Heart left ventricle (tissue), 16 donors: ENCODE measurements around the gene FBXO17. TPM values are rescaled to one million over a fixed set of nuclear protein-coding genes. Genes with fewer than 3 reads are reported as not detected.

Experiments
- ATAC-seq, 4 donors: fragments of 200-7000 bp; cut with Tn5 transposase; one replicate each; pipeline ENCODE4 v1.9.1; 2020 to 2022; ENCODE audit warnings: moderate library complexity in 4 of 4, mild to moderate bottlenecking in 3 of 4, moderate number of reproducible peaks in 1 of 4
- DNase-seq, 5 donors: peaks; one replicate each; pipeline ENCODE4 v3.0.0-alpha.2; 2020
- H3K27ac ChIP-seq, 12 donors: fragments of 200-600 bp; sonication (generic) in 4 of 12; one replicate each; pipeline versions ENCODE4 v1.5.0 to v1.8.0; 2016 to 2022; ENCODE audit warnings: mild to moderate bottlenecking in 2 of 12
- H3K27me3 ChIP-seq, 9 donors: fragments of 200-600 bp; sonication (generic) in 2 of 9; one replicate each; pipeline versions ENCODE4 v1.5.1 to v1.8.0; 2016 to 2022; ENCODE audit warnings: mild to moderate bottlenecking in 3 of 9
- H3K36me3 ChIP-seq, 9 donors: fragments of 200-600 bp; sonication (generic) in 2 of 9; one replicate each; pipeline versions ENCODE4 v1.5.0 to v1.8.0; 2018 to 2022; ENCODE audit warnings: mild to moderate bottlenecking in 2 of 9
- H3K4me1 ChIP-seq, 12 donors: fragments of 200-600 bp; sonication (generic) in 4 of 12; one replicate each; pipeline versions ENCODE4 v1.5.0 to v1.8.0; 2016 to 2022; ENCODE audit warnings: mild to moderate bottlenecking in 3 of 12
- H3K4me3 ChIP-seq, 12 donors: fragments of 200-600 bp; sonication (generic) in 4 of 12; one replicate each; pipeline versions ENCODE4 v1.5.0 to v1.8.0; 2017 to 2022; ENCODE audit warnings: mild to moderate bottlenecking in 9 of 12, moderate library complexity in 4 of 12
- H3K9me3 ChIP-seq, 12 donors: fragments of 200-600 bp; sonication (generic) in 4 of 12; one replicate each; pipeline versions ENCODE4 v1.5.0 to v1.8.0; 2016 to 2022; ENCODE audit warnings: mild to moderate bottlenecking in 1 of 12
- CTCF ChIP-seq, 12 donors: fragments of 200-600 bp; sonication (generic) in 4 of 12; IDR thresholded peaks; one replicate each; pipeline versions ENCODE4 v1.5.0 to v1.8.0; 2018 to 2022; ENCODE audit warnings: antibody characterized with exemption in 12 of 12, mild to moderate bottlenecking in 5 of 12
- POLR2A ChIP-seq, 2 donors: fragments of 450-650 bp; IDR thresholded peaks; one replicate each; pipeline ENCODE4 v1.6.1; 2017; ENCODE audit warnings: antibody characterized with exemption in 2 of 2, mild to moderate bottlenecking in 2 of 2, moderate library complexity in 2 of 2
- WGBS, 4 donors: extraction: QIAGEN DNeasy Blood & Tissue Kit in 2 of 4; methylation state at CpG; one replicate each; pipeline versions ENCODE4 v1.1.5 to v1.1.7; 2013 to 2018; 5-methylcytosine and 5-hydroxymethylcytosine counted together
- intact Hi-C, 10 donors: fragments of 100-400 bp; cut with DNase I; formaldehyde crosslinking; loops; one replicate each; pipeline versions ENCODE4 v1.11.1 to v1.14.2; 2022
- polyA plus RNA-seq, 2 donors: library from polyadenylated mRNA; stranded (reverse); fragments of 200-250 nt; gene quantifications; one replicate each; pipeline ENCODE4 v1.2.3, GENCODE V29; 2013
- total RNA-seq, 9 donors: library from RNA; depleted of rRNA in 2 of 9; stranded (reverse); fragments of >200 nt in 2 of 9; fragmentation: NEBNext Ultra II Directional in 3 of 9; extraction: Animal tissue kit (Norgen Biotek cat#: 25700) in 3 of 9; gene quantifications; one replicate each; pipeline versions ENCODE4 v1.1.0 to v1.2.4, GENCODE V29; 2016 to 2023
- donor health status: ischemic (EF 13 %, LVEDD 7.1; RV severe dilation, severe dysfunction).
- donor health status: healthy with polysubstance abuse.
- donor health status: DM: no; HTN: yes; CAD: no.
- donor health status: DM: no; HTN: no; CAD: no.
- donor health status: ischemic (EF 25% LVEDD 6.9; RV normal size, moderate dysfunction).
- donor health status: ischemic (EF 25% LVEDD 5.7; RV mildly dilated, moderate dysfunction).
- donor health status: healthy.
- donor health status: DM: yes; HTN: yes; CAD: no.
- donor health status: ischemic (EF 35%, LVEDD 5.7; RV mildly dilated, moderate dysfunction).
- donor health status: nonischemic (EF 11% LVEDD 7.7; RV severe dilation, severe dysfunction).
- donor health status: DM: yes; HTN: yes; CAD: no.
- donor health status: PGD.
- donor health status: ischemic (EF 29% LVEDD 5.4; RV normal size, mild dysfunction).
- donor health status: nonischemic (EF 23%, LVEDD 6.1; RV moderate dilation, normal function).

The FBXO17 gene
- total and polyA plus RNA-seq, 11 donors, result 1.2 to 4.9 (median 2.4) TPM

- Histone ChIP-seq H3K9me3 (no peaks in the 10 kb centered on the region), H3K27me3 (peaks cover 0 to 16% (median 0%) of the 10 kb centered on the region in 9 donors), H3K4me3 (no peak overlapping the region), H3K36me3 (peaks cover 0 to 10% (median 2%) of the 10 kb centered on the region in 9 donors), H3K4me1 (no peaks in the 10 kb centered on the region), H3K27ac (no peak overlapping the region)
- intact Hi-C loops, result no loop called here
- DNase-seq (peak in 1 of 5 donors; percentile 51), ATAC-seq (no peak)
- WGBS, 4 donors, result 74 to 86% (median 80%) methylated on average over 12 of the region's 12 CpGs
- TF ChIP-seq POLR2A (IDR thresholded peaks at IDR 0.05) (no peak), CTCF (IDR thresholded peaks at IDR 0.05) (no peak)
Measured at GRCh38 chr19:38912600-38913514, 62.7 kb downstream of the FBXO17 start.

GRCh38 chr19:38911388-38912001 is 64.0 kb downstream of the FBXO17 start:
- 49 to 57% (median 55%) methylated on average over 13 to 16 of the region's 16 CpGs for WGBS, 4 donors
- H3K27ac ChIP-seq, result no peak overlapping the region
- H3K4me3 ChIP-seq, result no peak overlapping the region
- H3K4me1 ChIP-seq, result no peaks in the 10 kb centered on the region
- H3K27me3 ChIP-seq, result peaks cover 0 to 16% (median 0%) of the 10 kb centered on the region in 9 donors
- intact Hi-C loops, result no loop called here
- ATAC-seq (no peak), DNase-seq (no peak)
- H3K9me3 ChIP-seq, result no peaks in the 10 kb centered on the region
- no peak for TF ChIP-seq POLR2A (IDR thresholded peaks at IDR 0.05)
- TF ChIP-seq CTCF (IDR thresholded peaks at IDR 0.05), result no peak
- peaks cover 0 to 23% (median 14%) of the 10 kb centered on the region in 9 donors for H3K36me3 ChIP-seq

- TF ChIP-seq POLR2A (IDR thresholded peaks at IDR 0.05), result no peak
- no peak for TF ChIP-seq CTCF (IDR thresholded peaks at IDR 0.05)
- Histone ChIP-seq H3K36me3 (peaks cover 0 to 30% (median 21%) of the 10 kb centered on the region in 9 donors), H3K27me3 (peaks cover 0 to 16% (median 0%) of the 10 kb centered on the region in 9 donors), H3K27ac (no peak overlapping the region), H3K4me1 (no peaks in the 10 kb centered on the region), H3K4me3 (no peak overlapping the region), H3K9me3 (no peaks in the 10 kb centered on the region)
- 94 to 97% (median 96%) methylated on average over 12 of the region's 12 CpGs for WGBS, 4 donors
- intact Hi-C loops, result no loop called here
- no peak for ATAC-seq
- DNase-seq, result no peak
Measured at GRCh38 chr19:38910488-38910887, 65.1 kb downstream of the FBXO17 start.

- H3K9me3 ChIP-seq, result no peaks in the 10 kb centered on the region
- peaks cover 0 to 16% (median 0%) of the 10 kb centered on the region in 9 donors for H3K27me3 ChIP-seq
- no peak overlapping the region for H3K4me3 ChIP-seq
- H3K27ac ChIP-seq, result no peak overlapping the region
- ATAC-seq (no peak), DNase-seq (no peak)
- intact Hi-C loops, result no loop called here
- no peaks in the 10 kb centered on the region for H3K4me1 ChIP-seq
- TF ChIP-seq POLR2A (IDR thresholded peaks at IDR 0.05) (no peak), CTCF (IDR thresholded peaks at IDR 0.05) (no peak)
- 81 to 85% (median 83%) methylated on average over 7 to 10 of the region's 10 CpGs for WGBS, 4 donors
- peaks cover 0 to 42% (median 30%) of the 10 kb centered on the region in 9 donors for H3K36me3 ChIP-seq
Measured at GRCh38 chr19:38908911-38909310, 66.6 kb downstream of the FBXO17 start.
